ENCODE data around the gene CFAP20DC.

DNA sequence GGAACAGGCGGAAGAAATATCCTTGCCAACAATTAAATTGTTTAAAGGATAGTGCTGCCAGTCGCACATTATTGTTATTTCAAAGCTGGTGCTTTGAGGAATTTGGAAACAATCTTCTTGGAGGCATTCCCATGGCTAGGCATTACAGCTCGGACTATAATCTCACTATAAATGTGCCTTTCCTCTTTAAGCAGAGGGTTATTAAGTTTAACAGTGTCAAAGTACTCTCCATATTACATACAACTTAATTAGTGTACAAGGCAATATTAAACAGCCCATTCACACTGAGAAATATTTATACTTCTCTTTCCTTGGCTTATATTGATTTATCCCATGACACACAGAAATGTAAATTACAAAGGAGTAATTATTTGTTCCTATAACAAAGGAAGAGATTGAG, 329.3 kb downstream of the CFAP20DC start:
- no peak for TF ChIP-seq CTCF (IDR thresholded peaks at IDR 0.05; ENCODE audit: low read length)
- no peak for TF ChIP-seq EZH2phosphoT487 (IDR thresholded peaks at IDR 0.05; ENCODE audit: low read length)
